ENCODE data around the gene EPHB1. TPM values are rescaled to one million over a fixed set of nuclear protein-coding genes. Genes with fewer than 3 reads are reported as not detected.
A peak's percentile ranks its signal among the peaks of the same experiment; 100 is the strongest.

Gene EPHB1
- polyA plus RNA-seq, 1 experiment, result 0.50 TPM

DNA sequence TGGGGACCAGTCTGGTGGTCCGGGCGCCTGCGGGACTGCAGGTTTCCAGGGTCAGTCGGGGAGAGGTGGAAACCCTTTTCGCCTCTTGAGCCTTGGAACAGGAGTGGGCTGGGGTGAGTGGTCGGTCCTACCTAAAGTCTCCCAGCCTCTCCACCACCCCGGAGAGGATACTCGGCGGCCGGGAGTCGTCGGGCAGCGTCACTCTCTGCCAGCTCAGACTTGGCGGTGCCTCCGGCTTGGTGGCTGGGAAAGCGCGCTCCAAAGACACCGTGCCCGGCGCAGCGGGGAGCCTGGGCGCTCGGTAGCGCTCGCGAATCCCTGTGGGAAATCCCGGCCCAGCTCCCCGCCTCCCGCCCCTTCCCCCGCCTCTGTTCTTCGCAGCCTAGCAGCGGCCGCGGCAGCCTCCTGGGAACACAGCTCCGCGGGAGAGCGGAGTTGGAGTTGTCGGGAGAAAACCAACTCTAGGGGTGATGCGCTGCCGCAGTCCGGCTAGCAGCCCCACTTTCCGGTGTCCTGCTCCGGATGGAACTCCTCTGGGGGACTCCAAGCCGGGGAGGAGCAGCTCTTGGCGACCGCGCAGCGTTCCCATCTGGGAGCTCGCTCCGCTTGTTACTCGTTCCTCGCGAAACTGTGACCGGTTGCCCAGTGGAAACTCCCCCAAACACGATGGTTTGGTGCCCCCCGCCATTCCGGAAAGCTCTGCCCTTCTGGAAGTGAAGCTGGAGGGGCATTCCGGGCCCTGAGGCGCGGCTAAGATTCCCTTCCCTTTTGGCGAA, 1.4 kb downstream of the EPHB1 start:
- CTCF ChIA-PET, result interaction anchor here (0.6 to 2.9 kb wide), 6 partner anchors 18 to 1131 kb away, joined by 3 to 15 read pairs (median 6); no protein-coding TSS in a partner anchor
- POLR2A ChIA-PET, result no interaction called here
- Histone ChIP-seq H3K4me3 (ENCODE audit: low read depth, low read length) (peak overlapping the region; percentile 55), H3K27me3 (ENCODE audit: control insufficient read depth, insufficient read depth, low read length) (peaks cover 16% of the 10 kb centered on the region), H3K36me3 (ENCODE audit: control insufficient read depth, insufficient read depth, low read length) (no peaks in the 10 kb centered on the region)
- TF ChIP-seq, protein P1, sequence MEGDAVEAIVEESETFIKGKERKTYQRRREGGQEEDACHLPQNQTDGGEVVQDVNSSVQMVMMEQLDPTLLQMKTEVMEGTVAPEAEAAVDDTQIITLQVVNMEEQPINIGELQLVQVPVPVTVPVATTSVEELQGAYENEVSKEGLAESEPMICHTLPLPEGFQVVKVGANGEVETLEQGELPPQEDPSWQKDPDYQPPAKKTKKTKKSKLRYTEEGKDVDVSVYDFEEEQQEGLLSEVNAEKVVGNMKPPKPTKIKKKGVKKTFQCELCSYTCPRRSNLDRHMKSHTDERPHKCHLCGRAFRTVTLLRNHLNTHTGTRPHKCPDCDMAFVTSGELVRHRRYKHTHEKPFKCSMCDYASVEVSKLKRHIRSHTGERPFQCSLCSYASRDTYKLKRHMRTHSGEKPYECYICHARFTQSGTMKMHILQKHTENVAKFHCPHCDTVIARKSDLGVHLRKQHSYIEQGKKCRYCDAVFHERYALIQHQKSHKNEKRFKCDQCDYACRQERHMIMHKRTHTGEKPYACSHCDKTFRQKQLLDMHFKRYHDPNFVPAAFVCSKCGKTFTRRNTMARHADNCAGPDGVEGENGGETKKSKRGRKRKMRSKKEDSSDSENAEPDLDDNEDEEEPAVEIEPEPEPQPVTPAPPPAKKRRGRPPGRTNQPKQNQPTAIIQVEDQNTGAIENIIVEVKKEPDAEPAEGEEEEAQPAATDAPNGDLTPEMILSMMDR (IDR thresholded peaks at IDR 0.05; ENCODE audit: insufficient read depth, low read depth, low read length), result no peak
- no peak for DNase-seq (ENCODE audit: low read depth)

DNA sequence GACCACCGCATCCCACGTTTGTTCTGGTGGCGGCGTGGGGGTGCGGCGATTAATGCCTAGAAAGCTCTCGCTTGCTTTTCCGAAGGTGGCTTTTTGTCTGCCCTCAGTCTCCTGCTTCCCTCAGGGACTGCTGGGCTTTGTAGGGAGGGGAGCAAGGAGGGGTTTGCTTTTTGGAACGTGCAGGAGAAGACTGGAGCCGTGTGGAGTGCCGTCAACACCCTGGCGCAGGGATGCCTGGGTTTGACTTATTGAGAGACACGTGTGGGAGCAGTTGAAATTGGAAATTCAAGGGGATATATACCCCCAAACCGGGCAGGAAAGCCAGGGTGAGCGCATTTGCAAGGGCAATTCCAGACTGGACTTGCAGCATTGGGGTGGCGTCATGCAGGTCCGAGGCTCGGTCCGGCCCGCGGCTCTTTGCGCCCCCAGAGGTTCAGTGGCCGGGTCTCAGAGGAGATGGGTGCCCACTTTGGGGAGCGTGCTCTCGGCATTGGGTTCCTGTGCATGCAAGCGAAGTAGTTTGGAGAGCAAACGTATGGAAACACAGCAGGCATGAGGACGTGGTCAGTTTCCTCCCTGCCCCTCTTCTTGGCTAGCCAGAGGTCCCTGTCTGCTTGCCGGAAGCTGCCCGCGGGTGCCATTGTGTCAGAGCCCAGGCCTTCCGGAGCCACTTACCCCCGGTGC, 2.1 kb downstream of the EPHB1 start:
- Histone ChIP-seq H3K36me3 (ENCODE audit: control insufficient read depth, insufficient read depth, low read length) (no peaks in the 10 kb centered on the region), H3K27me3 (ENCODE audit: control insufficient read depth, insufficient read depth, low read length) (peaks cover 16% of the 10 kb centered on the region), H3K4me3 (ENCODE audit: low read depth, low read length) (peak overlapping the region; percentile 55)
- no peak for DNase-seq (ENCODE audit: low read depth)
- TF ChIP-seq, protein P1 (IDR thresholded peaks at IDR 0.05; ENCODE audit: insufficient read depth, low read depth, low read length), result no peak
- CTCF ChIA-PET, result interaction anchor here (0.6 to 2.9 kb wide), 4 partner anchors 17 to 1130 kb away, joined by 3 to 9 read pairs (median 6); no protein-coding TSS in a partner anchor
- POLR2A ChIA-PET, result no interaction called here

DNA sequence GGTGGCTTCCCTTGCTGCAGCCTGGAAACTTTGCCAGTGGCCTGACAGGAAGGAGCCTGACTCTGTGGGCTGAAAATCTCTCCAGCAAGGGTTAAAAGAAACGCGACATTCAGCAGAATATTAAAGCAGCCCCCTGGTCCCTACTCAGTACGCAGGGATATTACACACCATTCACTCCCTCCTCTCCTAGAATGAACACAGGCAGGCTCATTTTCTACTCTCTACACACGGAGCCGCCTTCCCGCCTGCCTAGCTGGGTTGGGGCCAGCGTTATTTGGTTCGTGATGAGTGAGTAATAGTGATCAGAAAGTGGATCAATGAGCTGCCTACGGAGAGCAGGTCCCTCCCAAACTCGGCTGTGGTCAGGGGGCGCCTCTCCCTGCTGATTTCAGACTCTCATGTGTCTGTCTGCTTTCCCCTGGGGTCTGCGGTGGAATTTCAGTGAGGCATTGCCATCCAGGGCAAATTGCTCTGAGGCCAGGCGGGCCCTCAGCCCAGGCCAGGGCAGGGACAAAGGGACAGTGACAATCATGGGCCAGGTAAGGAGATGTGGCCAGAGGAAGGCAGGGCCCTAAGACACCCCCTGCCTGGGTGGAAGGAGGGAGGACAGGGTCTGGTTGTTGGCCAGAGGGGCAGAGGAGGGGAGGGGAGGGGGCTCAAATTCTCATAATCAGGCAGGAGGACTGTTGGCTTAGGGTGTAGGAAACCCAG, 2.8 kb downstream of the EPHB1 start:
- ChIA-PET CTCF (no interaction called here), POLR2A (no interaction called here)
- Histone ChIP-seq H3K36me3 (ENCODE audit: control insufficient read depth, insufficient read depth, low read length) (no peaks in the 10 kb centered on the region), H3K4me3 (ENCODE audit: low read depth, low read length) (no peak overlapping the region), H3K27me3 (ENCODE audit: control insufficient read depth, insufficient read depth, low read length) (peaks cover 16% of the 10 kb centered on the region)
- TF ChIP-seq, protein P1 (IDR thresholded peaks at IDR 0.05; ENCODE audit: insufficient read depth, low read depth, low read length), result no peak
- DNase-seq (ENCODE audit: low read depth), result no peak

DNA sequence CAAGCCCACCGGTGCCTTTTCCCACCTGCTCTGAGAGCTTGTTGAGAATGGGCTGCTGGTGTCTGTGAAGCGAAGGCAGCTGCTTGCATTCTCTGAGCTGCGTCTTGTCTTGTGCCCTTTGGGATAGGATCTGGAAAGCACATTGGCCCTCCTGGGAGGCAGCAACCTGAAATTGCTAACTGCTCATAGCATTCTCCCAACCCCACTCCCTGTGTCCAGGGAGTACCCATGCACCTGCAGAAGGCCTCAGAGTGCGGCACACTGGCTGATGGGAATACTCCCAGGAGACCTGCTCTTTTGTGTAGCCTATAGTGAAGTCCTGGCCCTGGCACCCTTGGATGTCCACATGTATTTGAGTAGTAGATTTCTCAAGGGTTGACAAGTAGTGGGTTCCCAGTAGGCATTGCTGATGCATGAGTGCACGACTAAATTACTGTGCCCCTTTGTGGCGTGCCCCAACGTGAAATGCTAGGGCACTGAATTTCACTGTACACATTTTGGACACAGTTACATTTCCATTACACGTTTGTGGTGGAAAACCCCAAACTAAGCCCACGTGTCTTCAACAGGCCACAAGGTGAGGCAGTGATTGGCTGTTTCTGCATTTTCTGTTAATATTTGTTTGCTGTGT, 3.7 kb downstream of the EPHB1 start:
- POLR2A ChIA-PET, result no interaction called here

More for the DNA sequence above, 3.7 kb downstream of the EPHB1 start:
- no peaks in the 10 kb centered on the region for H3K36me3 ChIP-seq (ENCODE audit: control insufficient read depth, insufficient read depth, low read length)
- no peak overlapping the region for H3K4me3 ChIP-seq (ENCODE audit: low read depth, low read length)
- H3K27me3 ChIP-seq (ENCODE audit: control insufficient read depth, insufficient read depth, low read length), result peaks cover 13% of the 10 kb centered on the region
- TF ChIP-seq, protein P1 (IDR thresholded peaks at IDR 0.05; ENCODE audit: insufficient read depth, low read depth, low read length), result no peak
- no peak for DNase-seq (ENCODE audit: low read depth)
- CTCF ChIA-PET, result interaction anchor here (0.7 to 2.4 kb wide), 2 partner anchors 11 to 705 kb away, joined by 4 to 10 read pairs; no protein-coding TSS in a partner anchor

Measured in BJ (cell line).